Liver (tissue), 9 donors: ENCODE data around the gene RSPH10B2. TPM values are rescaled to one million over a fixed set of nuclear protein-coding genes. Genes with fewer than 3 reads are reported as not detected.
A peak's percentile ranks its signal among the peaks of the same experiment; 100 is the strongest.
"Not testable (repeated sequence)": the region's sequence is repeated elsewhere in the genome, so short reads cannot be mapped to it uniquely, and the experiment has no call there.

Experiments used
- DNase-seq: peaks from one replicate; pipeline ENCODE4 v3.0.0-alpha.2; 2017; ENCODE audit warnings: low spot score
- H3K27ac ChIP-seq, 2 donors: one replicate each; pipeline ENCODE4 v1.7.0; 2013; ENCODE audit warnings: inconsistent platforms in 2 of 2, low read length in 2 of 2, control low read depth in 1 of 2, low read depth in 1 of 2, mild to moderate bottlenecking in 1 of 2
- H3K27me3 ChIP-seq, 4 donors: one replicate each; pipeline versions ENCODE4 v1.6.1 to v1.7.0; 2013; ENCODE audit warnings: low read length in 3 of 4, inconsistent platforms in 1 of 4, mild to moderate bottlenecking in 1 of 4, moderate library complexity in 1 of 4; ENCODE audit not compliant: control insufficient read depth in 4 of 4, insufficient read depth in 4 of 4
- H3K36me3 ChIP-seq, 4 donors: one replicate each; pipeline versions ENCODE4 v1.6.1 to v1.7.0; 2013; ENCODE audit warnings: low read length in 3 of 4, mild to moderate bottlenecking in 3 of 4, low read depth in 1 of 4, moderate library complexity in 1 of 4; ENCODE audit not compliant: control insufficient read depth in 4 of 4, insufficient read depth in 3 of 4
- H3K4me1 ChIP-seq, 4 donors: one replicate each; pipeline versions ENCODE4 v1.6.1 to v1.7.0; 2013; ENCODE audit warnings: low read length in 3 of 4, mild to moderate bottlenecking in 3 of 4, moderate library complexity in 1 of 4; ENCODE audit not compliant: control insufficient read depth in 4 of 4, insufficient read depth in 4 of 4
- H3K4me3 ChIP-seq, 3 donors: one replicate each; pipeline versions ENCODE4 v1.6.1 to v1.7.0; 2013; ENCODE audit warnings: low read length in 3 of 3, control low read depth in 1 of 3, low read depth in 1 of 3, mild to moderate bottlenecking in 1 of 3
- H3K9ac ChIP-seq, 2 donors: one replicate each; pipeline ENCODE4 v1.7.0; 2013; ENCODE audit warnings: low read length in 2 of 2, mild to moderate bottlenecking in 2 of 2, moderate library complexity in 2 of 2, control low read depth in 1 of 2, low read depth in 1 of 2
- H3K9me3 ChIP-seq, 4 donors: one replicate each; pipeline versions ENCODE4 v1.6.1 to v1.7.0; 2013; ENCODE audit warnings: low read length in 3 of 4; ENCODE audit not compliant: control insufficient read depth in 4 of 4
- EGR1 ChIP-seq, 2 donors: IDR thresholded peaks; 2 replicates each; pipeline ENCODE4 v1.6.1; 2016 to 2018; ENCODE audit warnings: antibody characterized with exemption in 2 of 2, low read depth in 2 of 2
- FOXA1 ChIP-seq: IDR thresholded peaks from 2 replicates; pipeline ENCODE4 v1.6.1; 2016; ENCODE audit warnings: antibody characterized with exemption
- FOXA2 ChIP-seq: IDR thresholded peaks from 2 replicates; pipeline ENCODE4 v1.6.1; 2016; ENCODE audit warnings: antibody characterized with exemption
- GABPA ChIP-seq, 2 donors: IDR thresholded peaks in 1 of 2; conservative IDR thresholded peaks in 1 of 2; 2 replicates each; pipeline ENCODE4 v1.6.1; 2016; ENCODE audit warnings: antibody characterized with exemption in 2 of 2, mild to moderate bottlenecking in 1 of 2, moderate library complexity in 1 of 2
- HNF4A ChIP-seq, 2 donors: conservative IDR thresholded peaks; 2 replicates each; pipeline ENCODE4 v1.6.1; 2016; ENCODE audit warnings: antibody characterized with exemption in 2 of 2, mild to moderate bottlenecking in 2 of 2
- HNF4G ChIP-seq: IDR thresholded peaks from 2 replicates; pipeline ENCODE4 v1.6.1; 2016; ENCODE audit warnings: antibody characterized with exemption
- NR2F2 ChIP-seq: IDR thresholded peaks from 2 replicates; pipeline ENCODE4 v1.6.1; 2016; ENCODE audit warnings: antibody characterized with exemption
- RAD21 ChIP-seq, 2 donors: IDR thresholded peaks; 2 replicates each; pipeline ENCODE4 v1.6.1; 2016; ENCODE audit warnings: antibody characterized with exemption in 2 of 2, mild to moderate bottlenecking in 2 of 2
- RXRA ChIP-seq, 2 donors: IDR thresholded peaks; 2 replicates each; pipeline ENCODE4 v1.6.1; 2017 to 2018; ENCODE audit warnings: antibody characterized with exemption in 2 of 2, mild to moderate bottlenecking in 1 of 2
- SP1 ChIP-seq: IDR thresholded peaks from 2 replicates; pipeline ENCODE4 v1.6.1; 2018; ENCODE audit warnings: antibody characterized with exemption, mild to moderate bottlenecking
- TAF1 ChIP-seq: conservative IDR thresholded peaks from 2 replicates; pipeline ENCODE4 v1.6.1; 2016; ENCODE audit warnings: antibody characterized with exemption, mild to moderate bottlenecking
- YY1 ChIP-seq: IDR thresholded peaks from 2 replicates; pipeline ENCODE4 v1.6.1; 2016; ENCODE audit warnings: antibody characterized with exemption, mild to moderate bottlenecking
- whole genome bisulfite sequencing: extraction: QIAGEN DNeasy Blood & Tissue Kit; methylation state at CpG from one replicate; pipeline ENCODE4 v1.1.7; 2013; 5-methylcytosine and 5-hydroxymethylcytosine counted together
- polyA plus RNA-seq, 2 donors: library from polyadenylated mRNA; stranded (reverse) in 1 of 2; unstranded in 1 of 2; fragments of 200-250 nt in 1 of 2; fragments of >200 nt in 1 of 2; fragmentation: Nextera tagmentation in 1 of 2; extraction: Ambion mirVana in 1 of 2; gene quantifications; one replicate each; pipeline versions ENCODE4 v1.2.1 to v1.2.3, GENCODE V29; 2013 to 2015
- total RNA-seq, 2 donors: library from RNA; depleted of rRNA; stranded (reverse); fragments of >200 nt; gene quantifications; one replicate each; pipeline ENCODE4 v1.2.3, GENCODE V29; 2014
- TF ChIP-seq, protein P1 (sequence below): IDR thresholded peaks from 2 replicates; pipeline ENCODE4 v1.6.1; 2016; ENCODE audit warnings: antibody characterized with exemption
- TF ChIP-seq, protein P2 (sequence below): IDR thresholded peaks from 2 replicates; pipeline ENCODE4 v1.6.1; 2016; ENCODE audit warnings: antibody characterized with exemption
- TF ChIP-seq, protein P3 (sequence below): IDR thresholded peaks from 2 replicates; pipeline ENCODE4 v1.6.1; 2016; ENCODE audit warnings: antibody characterized with exemption
- TF ChIP-seq, protein P4 (sequence below): IDR thresholded peaks from 2 replicates; pipeline ENCODE4 v1.6.1; 2016; ENCODE audit warnings: antibody characterized with exemption, mild to moderate bottlenecking
- donor health status: healthy.
- donor health status: healthy.
- donor health status: healthy.
- donor health status: healthy.
- donor health status: healthy.

Gene RSPH10B2
- total and polyA plus RNA-seq, 4 donors = 0.09 to 0.42 TPM; not detected in 2

DNA sequence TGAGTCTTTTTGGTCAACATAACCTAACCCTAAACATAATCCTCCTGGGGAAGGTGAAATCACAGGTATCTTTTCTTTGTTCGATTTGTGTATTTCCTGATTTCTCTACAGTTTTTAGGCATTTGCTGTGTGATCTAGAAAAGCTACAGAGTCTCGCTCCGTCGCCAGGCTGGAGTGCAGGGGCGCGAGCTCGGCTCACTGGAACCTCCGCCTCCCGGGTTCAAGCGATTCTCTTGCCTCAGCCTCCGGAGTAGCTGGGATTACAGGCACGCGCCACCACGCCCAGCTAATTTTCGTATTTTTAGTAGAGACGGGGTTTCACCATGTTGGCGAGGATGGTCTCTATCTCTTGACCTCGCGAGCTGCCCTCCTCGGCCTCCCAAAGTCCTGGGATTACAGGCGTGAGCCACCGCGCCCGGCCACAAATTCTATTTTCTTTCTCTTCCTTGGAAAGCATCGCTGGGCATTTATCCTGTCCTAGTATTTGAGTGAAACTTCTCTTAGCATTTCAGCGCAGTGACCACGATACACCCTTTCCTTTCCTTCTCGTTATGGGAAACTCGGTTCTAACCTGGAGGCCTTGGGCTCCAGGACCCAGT is 24.9 kb upstream of the RSPH10B2 start:
- H3K36me3 ChIP-seq, DNase-seq, H3K4me1 ChIP-seq, H3K27me3 ChIP-seq, H3K9me3 ChIP-seq: not testable (repeated sequence)
- WGBS = 70% methylated on average over 29 of the region's 29 CpGs
- Histone ChIP-seq H3K27ac (peak overlapping the region; percentile 86 to 87), H3K4me3 (peak overlapping the region; percentile 91 to 93 (median 92)), H3K9ac (peak overlapping the region in 1 of 2 donors; percentile 36)

DNA sequence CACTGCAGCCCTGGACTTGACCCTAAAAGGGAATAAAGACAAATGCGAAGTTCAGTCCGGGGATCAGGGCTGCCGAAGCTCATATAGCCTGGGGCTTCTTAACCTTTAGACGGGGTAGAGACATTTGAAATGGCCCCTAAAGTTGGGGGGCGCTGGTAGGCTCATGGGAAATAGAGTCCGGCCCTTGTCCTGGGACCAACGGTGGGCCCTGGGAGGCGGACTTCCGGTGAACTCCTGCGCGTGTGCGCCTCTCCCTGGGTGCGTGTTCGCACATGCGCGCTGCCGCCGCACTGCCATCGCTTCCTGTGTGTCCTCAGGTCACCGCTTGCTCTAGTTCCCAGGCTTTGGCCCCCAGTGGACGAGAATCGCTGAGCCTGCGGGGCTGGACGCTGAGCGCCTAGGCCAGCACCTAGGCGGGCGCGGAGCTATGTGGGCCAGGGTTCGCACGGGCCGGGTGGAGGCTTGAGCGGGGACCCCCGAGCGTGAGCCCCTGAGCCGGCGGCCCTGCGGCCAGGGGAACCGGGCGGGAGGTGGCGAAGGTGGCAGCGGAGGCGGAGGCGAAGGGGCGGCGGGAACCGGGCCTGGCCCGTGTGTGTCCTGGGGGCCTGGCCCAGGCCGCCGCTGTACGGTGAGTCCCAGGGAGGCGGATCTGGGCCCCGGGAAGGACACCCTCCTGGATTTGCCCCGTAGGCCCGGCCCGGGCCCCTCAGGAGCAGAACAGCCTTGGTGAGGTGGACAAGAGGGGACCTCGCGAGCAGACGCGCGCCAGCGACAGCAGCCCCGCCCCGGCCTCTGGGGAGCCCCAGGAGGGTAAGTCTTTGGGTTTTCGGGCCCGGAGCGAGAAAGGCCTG is 24.2 kb upstream of the RSPH10B2 start:
- WGBS = 1% methylated on average over 66 of the region's 66 CpGs
- peak; percentile 90 for DNase-seq
- peak overlapping the region; percentile 86 to 87 for H3K27ac ChIP-seq
- H3K9ac ChIP-seq = peak overlapping the region; percentile 36 to 85
- H3K27me3 ChIP-seq = no peaks in the 10 kb centered on the region
- H3K4me1 ChIP-seq = peaks cover 0 to 6% (median 3%) of the 10 kb centered on the region in 4 donors
- TF ChIP-seq FOXA1 (no peak), SP1 (peak; percentile 68), NR2F2 (peak; percentile 73), RXRA (IDR thresholded peaks at IDR 0.05) (peak; percentile 90 to 95), HNF4A (conservative IDR thresholded peaks at IDR 0.05) (peak; percentile 70 to 72), FOXA2 (no peak), GABPA (IDR thresholded peaks at IDR 0.05 in 1 of 2, conservative IDR thresholded peaks at IDR 0.05 in 1 of 2) (peak; percentile 66 to 94), TAF1 (peak; percentile 22), YY1 (peak; percentile 67), RAD21 (IDR thresholded peaks at IDR 0.05) (peak in 1 of 2 donors; percentile 45)
- TF ChIP-seq, protein P1, sequence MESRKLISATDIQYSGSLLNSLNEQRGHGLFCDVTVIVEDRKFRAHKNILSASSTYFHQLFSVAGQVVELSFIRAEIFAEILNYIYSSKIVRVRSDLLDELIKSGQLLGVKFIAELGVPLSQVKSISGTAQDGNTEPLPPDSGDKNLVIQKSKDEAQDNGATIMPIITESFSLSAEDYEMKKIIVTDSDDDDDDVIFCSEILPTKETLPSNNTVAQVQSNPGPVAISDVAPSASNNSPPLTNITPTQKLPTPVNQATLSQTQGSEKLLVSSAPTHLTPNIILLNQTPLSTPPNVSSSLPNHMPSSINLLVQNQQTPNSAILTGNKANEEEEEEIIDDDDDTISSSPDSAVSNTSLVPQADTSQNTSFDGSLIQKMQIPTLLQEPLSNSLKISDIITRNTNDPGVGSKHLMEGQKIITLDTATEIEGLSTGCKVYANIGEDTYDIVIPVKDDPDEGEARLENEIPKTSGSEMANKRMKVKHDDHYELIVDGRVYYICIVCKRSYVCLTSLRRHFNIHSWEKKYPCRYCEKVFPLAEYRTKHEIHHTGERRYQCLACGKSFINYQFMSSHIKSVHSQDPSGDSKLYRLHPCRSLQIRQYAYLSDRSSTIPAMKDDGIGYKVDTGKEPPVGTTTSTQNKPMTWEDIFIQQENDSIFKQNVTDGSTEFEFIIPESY = peak; percentile 69
- TF ChIP-seq, protein P2, sequence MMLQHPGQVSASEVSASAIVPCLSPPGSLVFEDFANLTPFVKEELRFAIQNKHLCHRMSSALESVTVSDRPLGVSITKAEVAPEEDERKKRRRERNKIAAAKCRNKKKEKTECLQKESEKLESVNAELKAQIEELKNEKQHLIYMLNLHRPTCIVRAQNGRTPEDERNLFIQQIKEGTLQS = no peak
- TF ChIP-seq, protein P3, sequence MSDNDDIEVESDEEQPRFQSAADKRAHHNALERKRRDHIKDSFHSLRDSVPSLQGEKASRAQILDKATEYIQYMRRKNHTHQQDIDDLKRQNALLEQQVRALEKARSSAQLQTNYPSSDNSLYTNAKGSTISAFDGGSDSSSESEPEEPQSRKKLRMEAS = peak; percentile 79
- peak overlapping the region; percentile 91 to 93 (median 92) for H3K4me3 ChIP-seq
- peaks cover 0 to 9% (median 5%) of the 10 kb centered on the region in 4 donors for H3K36me3 ChIP-seq
- H3K9me3 ChIP-seq = no peaks in the 10 kb centered on the region

DNA sequence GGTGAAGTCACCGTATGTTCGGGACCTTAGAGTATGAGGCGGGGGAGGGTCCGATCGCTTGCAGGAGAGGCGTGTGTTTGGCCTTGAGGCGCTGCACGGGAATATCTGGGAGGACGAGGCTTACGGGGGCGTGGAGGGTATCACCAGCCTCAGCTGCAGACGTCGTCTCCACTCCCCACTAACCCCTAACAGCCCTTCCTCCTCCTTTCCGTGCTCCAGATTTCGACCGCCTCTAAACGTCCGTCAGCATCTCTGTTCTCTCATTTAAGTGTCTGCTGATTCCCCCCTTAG is 23.6 kb upstream of the RSPH10B2 start:
- Histone ChIP-seq H3K27ac (peak overlapping the region; percentile 86 to 87), H3K4me1 (peaks cover 0 to 6% (median 3%) of the 10 kb centered on the region in 4 donors), H3K27me3 (no peaks in the 10 kb centered on the region), H3K9me3 (no peaks in the 10 kb centered on the region), H3K9ac (peak overlapping the region; percentile 2 to 85), H3K36me3 (peaks cover 2 to 10% (median 7%) of the 10 kb centered on the region in 4 donors), H3K4me3 (peak overlapping the region; percentile 91 to 93 (median 92))
- 5% methylated on average over 18 of the region's 18 CpGs for WGBS
- TF ChIP-seq HNF4A (conservative IDR thresholded peaks at IDR 0.05) = no peak
- TF ChIP-seq EGR1 (IDR thresholded peaks at IDR 0.05; ENCODE audit: low read depth in 2 of 2) = no peak
- no peak for TF ChIP-seq NR2F2
- no peak for TF ChIP-seq SP1
- no peak for TF ChIP-seq HNF4G
- TF ChIP-seq RXRA (IDR thresholded peaks at IDR 0.05) = no peak
- TF ChIP-seq, protein P2 = no peak
- TF ChIP-seq, protein P1 = no peak
- TF ChIP-seq FOXA1 = no peak
- no peak for TF ChIP-seq RAD21 (IDR thresholded peaks at IDR 0.05)
- no peak for TF ChIP-seq TAF1
- TF ChIP-seq, protein P4, sequence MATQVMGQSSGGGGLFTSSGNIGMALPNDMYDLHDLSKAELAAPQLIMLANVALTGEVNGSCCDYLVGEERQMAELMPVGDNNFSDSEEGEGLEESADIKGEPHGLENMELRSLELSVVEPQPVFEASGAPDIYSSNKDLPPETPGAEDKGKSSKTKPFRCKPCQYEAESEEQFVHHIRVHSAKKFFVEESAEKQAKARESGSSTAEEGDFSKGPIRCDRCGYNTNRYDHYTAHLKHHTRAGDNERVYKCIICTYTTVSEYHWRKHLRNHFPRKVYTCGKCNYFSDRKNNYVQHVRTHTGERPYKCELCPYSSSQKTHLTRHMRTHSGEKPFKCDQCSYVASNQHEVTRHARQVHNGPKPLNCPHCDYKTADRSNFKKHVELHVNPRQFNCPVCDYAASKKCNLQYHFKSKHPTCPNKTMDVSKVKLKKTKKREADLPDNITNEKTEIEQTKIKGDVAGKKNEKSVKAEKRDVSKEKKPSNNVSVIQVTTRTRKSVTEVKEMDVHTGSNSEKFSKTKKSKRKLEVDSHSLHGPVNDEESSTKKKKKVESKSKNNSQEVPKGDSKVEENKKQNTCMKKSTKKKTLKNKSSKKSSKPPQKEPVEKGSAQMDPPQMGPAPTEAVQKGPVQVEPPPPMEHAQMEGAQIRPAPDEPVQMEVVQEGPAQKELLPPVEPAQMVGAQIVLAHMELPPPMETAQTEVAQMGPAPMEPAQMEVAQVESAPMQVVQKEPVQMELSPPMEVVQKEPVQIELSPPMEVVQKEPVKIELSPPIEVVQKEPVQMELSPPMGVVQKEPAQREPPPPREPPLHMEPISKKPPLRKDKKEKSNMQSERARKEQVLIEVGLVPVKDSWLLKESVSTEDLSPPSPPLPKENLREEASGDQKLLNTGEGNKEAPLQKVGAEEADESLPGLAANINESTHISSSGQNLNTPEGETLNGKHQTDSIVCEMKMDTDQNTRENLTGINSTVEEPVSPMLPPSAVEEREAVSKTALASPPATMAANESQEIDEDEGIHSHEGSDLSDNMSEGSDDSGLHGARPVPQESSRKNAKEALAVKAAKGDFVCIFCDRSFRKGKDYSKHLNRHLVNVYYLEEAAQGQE = no peak
- no peak for DNase-seq
